Dermis blood vessel endothelial cell (primary cell): ENCODE results near the gene KNCN. TPM values are rescaled to one million over a fixed set of nuclear protein-coding genes. Genes with fewer than 3 reads are reported as not detected.

Experiments
- DNase-seq: peaks from one replicate; pipeline ENCODE4 v3.0.0; 2010
- total RNA-seq: library from RNA; depleted of rRNA; stranded (reverse); fragments of >200 nt; gene quantifications from 2 replicates; pipeline ENCODE4 v1.2.3, GENCODE V29; 2014

KNCN gene
- total RNA-seq, 1 donor from 2014 or later: not detected

DNA sequence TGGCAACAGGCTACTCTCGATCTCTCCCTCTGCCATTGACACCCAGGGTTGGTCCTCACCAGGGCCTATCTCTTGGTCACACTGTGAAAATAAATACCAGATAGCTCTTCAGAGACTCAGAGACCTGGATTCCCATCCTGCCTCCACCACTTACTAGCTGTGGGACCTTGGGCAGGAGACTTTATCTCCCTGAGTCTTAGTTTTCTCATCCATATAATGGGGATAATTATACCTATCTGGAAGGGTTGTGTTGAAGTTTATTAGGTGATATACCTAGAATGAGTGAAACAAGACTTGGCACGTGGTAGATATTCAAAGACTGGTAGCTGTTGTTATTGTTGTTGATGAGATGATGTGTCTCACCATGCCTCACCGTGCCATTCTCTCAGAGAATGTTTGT is 54.4 kb downstream of the KNCN start:
- DNase-seq: no peak

DNA sequence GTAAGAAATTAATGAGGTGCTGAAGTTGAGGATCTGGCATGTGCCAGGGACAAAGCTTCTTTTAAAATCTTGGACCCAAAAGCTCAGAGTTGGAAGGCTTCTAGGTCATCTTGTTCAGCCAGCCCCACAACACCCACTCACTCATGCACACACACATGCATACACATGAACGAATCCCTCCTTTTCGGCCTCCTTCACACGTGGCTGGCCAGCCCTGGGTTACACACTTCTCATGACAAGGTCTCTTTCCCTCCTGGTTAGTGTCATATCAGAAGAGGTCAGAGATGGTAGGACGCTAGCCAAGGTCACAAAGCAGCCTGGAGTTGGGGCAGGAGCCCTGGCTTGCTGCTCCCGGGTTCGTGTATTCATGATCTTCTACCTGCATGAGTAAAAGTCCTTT is 54.9 kb downstream of the KNCN start:
- no peak for DNase-seq

GRCh38 chr1:46495778-46496177 is 55.7 kb downstream of the KNCN start:
- no peak for DNase-seq

Other genes with a start within 250 kb of the KNCN start
- 76.6 and 85.2 TPM in 2 replicates for gene LRRC41, start 248.0 kb downstream of the KNCN start, total RNA-seq
- gene UQCRH, start 247.9 kb downstream of the KNCN start, total RNA-seq: 236 and 706 TPM in 2 replicates
- gene NSUN4, start 210.8 kb downstream of the KNCN start, total RNA-seq: 17.5 and 22.5 TPM in 2 replicates
- 1.0 and 2.6 TPM in 2 replicates for gene FAAH, start 157.3 kb downstream of the KNCN start, total RNA-seq
- not detected in 2 replicates for gene DMBX1, start 61.8 kb downstream of the KNCN start, total RNA-seq
- 24.1 and 26.4 TPM in 2 replicates for gene MKNK1, start 52.6 kb upstream of the KNCN start, total RNA-seq
- 13.4 and 19.6 TPM in 2 replicates for gene MOB3C, start 65.2 kb upstream of the KNCN start, total RNA-seq
- gene ATPAF1, start 116.7 kb upstream of the KNCN start, total RNA-seq: 36.2 and 42.3 TPM in 2 replicates
- 0.34 TPM in 1 of 2 replicates, not detected in the other for gene TEX38, start 120.2 kb upstream of the KNCN start, total RNA-seq
- 90.7 and 155 TPM in 2 replicates for gene EFCAB14, start 167.5 kb upstream of the KNCN start, total RNA-seq
- 0.17 TPM in 1 of 2 replicates, not detected in the other for gene CYP4B1, start 247.4 kb upstream of the KNCN start, total RNA-seq